Subcutaneous adipose tissue (tissue), 4 donors: ENCODE data around the gene QSOX1. TPM values are rescaled to one million over a fixed set of nuclear protein-coding genes. Genes with fewer than 3 reads are reported as not detected.

Source experiments
- total RNA-seq, 4 donors: library from RNA; depleted of rRNA; stranded (reverse); fragments of >200 nt; gene quantifications; one replicate each; pipeline ENCODE4 v1.1.0, GENCODE V29; 2016
- TF ChIP-seq, protein P1 (sequence below): fragments of 450-650 bp; IDR thresholded peaks from one replicate; pipeline ENCODE4 v1.5.1; 2016; ENCODE audit warnings: low read depth, mild to moderate bottlenecking, control low read depth, antibody characterized with exemption, moderate library complexity

QSOX1 gene
- total RNA-seq, 4 donors from 2014 or later, result 16.8 to 71.4 (median 49.7) TPM

DNA sequence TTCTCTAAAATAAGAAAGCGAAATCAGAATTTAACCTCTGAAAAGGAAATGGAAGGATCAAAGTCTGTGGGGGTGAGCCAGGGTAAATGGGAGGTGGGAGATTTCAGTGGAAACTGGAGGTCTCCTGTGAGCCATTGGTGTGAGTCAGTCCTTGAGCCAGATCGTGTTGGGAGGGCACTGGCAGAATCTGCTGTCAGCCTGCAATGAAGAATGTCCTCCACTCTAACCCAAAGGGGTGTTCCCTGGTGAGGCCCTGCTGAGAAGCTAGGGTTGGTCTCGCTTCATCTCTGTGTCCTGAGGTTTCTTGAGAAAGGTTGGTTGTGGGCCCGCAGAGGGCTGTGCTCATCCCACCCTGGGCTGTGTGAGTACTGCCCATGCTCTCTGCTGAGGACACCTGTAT is 2.4 kb downstream of the QSOX1 start:
- TF ChIP-seq, protein P1, sequence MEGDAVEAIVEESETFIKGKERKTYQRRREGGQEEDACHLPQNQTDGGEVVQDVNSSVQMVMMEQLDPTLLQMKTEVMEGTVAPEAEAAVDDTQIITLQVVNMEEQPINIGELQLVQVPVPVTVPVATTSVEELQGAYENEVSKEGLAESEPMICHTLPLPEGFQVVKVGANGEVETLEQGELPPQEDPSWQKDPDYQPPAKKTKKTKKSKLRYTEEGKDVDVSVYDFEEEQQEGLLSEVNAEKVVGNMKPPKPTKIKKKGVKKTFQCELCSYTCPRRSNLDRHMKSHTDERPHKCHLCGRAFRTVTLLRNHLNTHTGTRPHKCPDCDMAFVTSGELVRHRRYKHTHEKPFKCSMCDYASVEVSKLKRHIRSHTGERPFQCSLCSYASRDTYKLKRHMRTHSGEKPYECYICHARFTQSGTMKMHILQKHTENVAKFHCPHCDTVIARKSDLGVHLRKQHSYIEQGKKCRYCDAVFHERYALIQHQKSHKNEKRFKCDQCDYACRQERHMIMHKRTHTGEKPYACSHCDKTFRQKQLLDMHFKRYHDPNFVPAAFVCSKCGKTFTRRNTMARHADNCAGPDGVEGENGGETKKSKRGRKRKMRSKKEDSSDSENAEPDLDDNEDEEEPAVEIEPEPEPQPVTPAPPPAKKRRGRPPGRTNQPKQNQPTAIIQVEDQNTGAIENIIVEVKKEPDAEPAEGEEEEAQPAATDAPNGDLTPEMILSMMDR, result no peak

DNA sequence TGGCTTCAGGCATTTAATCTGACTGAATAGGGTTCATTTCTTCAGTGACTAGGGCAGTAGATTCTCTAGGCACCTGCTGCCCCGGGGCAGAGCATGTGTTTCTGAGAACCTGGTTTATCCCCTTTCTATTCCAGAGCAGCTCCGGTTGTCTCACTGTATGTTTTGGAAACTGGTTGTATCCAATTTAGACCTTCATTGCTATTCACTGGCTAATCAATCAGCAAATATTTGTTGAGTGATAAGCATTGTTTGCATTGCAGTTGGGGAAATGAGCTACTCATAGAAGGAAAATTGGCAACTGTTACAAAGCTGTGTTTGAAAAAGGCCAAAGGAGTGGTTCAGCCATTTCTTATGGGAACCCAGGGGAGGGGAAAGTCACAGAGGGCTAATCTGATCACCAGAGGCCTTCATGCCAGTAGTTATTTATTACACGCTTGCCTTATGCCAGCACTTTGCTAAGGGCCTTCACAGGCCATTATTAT is 2.9 kb downstream of the QSOX1 start:
- TF ChIP-seq, protein P1, result no peak

DNA sequence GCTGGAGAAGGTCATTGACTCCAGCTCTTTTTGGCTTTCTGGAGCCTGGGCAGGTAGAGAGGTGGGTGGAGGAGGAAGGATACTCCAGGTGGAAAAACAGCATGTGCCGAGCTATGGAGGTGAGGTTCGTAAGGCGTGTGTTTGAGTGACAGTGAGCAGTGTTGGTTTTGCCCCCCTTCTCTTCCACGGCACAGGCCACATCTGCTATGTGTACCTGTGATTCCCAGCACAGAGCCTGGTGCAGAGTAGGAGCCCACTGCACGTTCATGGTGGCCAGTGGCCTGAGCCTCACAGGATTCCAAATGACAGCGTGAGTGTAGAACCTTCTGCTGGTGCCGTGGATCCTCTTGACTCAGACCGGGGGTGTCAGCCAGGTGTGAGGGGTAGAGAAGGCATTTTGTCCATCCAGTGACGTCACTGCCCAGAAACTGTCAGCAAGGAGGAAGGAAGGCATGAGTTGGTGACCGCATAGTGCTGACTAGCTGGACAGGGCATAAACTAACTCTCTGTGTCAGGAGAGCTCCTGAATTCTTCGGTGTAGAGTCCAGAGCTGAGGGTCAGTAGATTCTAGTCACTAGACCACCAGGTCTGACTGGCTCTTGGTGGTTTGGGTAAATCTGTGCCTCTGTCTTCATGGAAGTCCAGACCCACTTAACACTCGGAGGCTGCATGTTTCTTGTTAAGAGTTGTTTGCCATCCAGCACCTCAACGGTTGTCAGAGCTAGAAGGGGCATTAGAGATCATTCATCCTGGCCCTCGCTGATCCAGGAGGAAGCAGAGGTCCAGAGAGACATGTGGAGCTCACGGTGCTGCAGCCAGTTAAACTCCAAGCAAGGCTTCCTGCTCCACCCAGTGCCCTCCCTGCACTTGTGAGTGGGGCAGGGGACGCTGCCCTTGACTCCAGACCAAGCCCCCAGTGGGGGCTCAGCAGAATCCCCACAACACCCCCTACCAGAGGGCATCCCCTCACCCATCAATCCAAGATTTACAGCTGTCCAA is 3.8 kb downstream of the QSOX1 start:
- TF ChIP-seq, protein P1, result no peak

DNA sequence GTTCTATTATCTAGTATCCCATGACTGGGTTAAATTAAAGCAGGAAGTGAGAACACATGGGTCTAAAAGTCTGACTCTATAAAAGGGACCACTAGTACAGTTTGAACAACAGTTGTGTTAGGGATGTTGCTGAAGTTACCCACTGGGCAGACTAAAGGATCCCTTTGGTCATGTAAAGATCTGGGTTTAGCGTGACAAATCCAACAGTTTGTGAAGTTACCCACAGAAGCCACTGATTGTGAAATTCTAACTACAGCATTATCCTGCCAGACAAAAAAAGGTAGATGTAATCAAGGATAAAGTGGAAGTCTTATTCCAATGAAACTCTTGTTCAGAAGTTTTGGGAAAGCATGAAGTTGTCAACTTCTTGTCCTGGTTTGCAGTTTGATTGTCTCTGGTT is 5.7 kb downstream of the QSOX1 start:
- TF ChIP-seq, protein P1, result no peak

DNA sequence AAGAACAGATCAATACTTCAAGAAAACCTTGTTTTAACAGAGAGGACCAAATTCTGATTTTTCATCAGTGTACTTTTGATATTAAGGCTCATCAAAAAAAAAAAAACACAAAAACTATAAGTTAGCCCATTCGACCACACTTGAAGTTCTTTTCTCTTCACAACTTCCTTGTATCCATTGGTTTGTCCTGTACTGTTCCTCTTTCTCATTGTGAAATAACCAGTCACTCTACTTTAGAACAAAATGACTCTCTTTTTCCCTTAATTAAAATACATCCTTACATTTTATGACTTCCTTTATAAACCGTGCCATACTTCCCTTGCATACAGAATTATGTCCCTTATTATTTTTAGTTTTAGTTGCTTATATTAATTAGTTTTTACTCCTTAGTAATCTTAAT is 8.4 kb downstream of the QSOX1 start:
- TF ChIP-seq, protein P1, result no peak

DNA sequence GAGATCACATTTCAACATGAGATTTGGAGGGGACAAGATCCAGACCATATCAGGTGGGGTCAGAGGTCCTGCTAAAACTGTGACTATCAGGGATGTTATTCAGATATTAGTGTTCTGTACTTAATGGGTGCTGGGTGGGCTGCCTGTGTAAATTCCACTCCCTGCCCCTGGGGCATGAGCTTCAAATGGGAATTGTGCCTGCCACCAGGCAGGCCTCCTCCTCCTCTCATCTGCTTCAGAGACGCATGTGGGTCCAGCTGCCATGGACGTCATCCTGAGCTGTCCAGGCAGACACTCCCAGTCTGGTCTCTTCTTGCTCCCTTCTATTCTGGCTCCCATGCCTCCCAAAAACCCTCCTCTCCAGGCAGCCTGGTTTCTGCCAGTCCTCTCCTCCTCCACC is 10.4 kb downstream of the QSOX1 start:
- TF ChIP-seq, protein P1, result no peak
